ENCODE data around the gene MSH3.
A peak's percentile ranks its signal among the peaks of the same experiment; 100 is the strongest.
"Not testable (repeated sequence)": the region's sequence is repeated elsewhere in the genome, so short reads cannot be mapped to it uniquely, and the experiment has no call there.

Gene MSH3

DNA sequence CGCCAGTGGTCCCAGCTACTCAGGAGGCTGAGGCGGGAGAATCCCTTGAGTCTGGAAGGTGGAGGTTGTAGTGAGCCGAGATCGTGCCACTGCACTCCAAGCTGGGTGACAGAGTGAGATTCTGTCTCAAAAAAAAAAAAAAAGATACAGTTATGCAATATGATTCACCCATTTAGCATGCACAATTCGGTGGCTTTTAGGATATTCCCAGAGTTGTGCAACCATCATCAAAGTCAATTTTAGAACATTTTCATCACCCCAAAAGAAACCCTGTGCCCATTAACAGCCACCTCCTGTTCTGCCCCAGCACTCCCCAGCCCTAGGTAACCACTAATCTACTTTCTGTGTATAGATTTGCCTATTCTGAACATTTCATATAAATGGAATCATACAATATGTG, 4.7 kb downstream of the MSH3 start:
- DNase-seq = peak; percentile 44

DNA sequence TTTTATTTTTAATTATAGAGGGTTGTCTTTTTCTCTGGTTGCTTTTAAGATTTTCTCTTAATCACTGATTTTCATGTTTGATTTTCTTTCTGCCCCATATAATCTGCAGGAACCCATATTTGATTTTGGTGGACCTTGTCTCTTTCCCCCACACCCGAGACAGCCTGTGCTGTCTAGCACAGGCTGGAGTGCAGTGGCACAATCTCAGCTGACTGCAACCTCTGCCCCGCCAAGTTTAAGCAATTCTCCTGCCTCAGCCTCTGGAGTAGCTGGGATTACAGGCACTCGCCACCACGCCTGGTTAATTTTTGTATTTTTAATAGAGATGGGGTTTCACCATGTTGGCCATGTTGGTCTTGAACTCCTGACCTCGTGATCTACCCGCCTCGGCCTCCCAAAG, 6.2 kb downstream of the MSH3 start:
- DNase-seq = not testable (repeated sequence)

DNA sequence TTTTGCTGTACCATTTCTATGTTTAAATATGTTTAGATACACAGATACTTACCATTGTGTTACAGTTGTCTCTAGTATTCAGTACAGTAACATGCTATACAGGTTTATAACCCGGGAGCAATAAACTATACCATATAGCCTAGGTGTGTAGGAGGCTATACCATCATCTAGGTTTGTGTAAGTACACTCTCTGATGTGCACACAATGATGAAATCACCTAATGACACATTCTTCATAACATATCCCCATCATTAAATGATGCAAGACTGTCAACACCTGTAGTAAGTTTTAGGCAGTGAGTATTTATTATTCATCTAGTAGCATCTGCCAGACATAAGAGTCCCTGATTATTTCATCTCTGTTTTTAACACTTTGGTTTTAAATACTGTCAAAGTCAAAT, 7.7 kb downstream of the MSH3 start:
- DNase-seq = no peak

DNA sequence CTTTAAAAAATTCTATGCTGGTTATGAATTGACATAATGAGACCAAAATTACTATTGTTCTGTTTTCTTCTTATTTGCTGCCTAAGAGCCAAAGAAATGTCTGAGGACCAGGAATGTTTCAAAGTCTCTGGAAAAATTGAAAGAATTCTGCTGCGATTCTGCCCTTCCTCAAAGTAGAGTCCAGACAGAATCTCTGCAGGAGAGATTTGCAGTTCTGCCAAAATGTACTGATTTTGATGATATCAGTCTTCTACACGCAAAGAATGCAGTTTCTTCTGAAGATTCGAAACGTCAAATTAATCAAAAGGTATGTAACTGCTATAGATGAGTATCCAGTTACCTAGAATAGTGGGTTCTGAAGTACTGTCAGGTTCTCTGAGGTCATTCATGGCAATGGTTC, 10.6 kb downstream of the MSH3 start:
- DNase-seq = no peak

DNA sequence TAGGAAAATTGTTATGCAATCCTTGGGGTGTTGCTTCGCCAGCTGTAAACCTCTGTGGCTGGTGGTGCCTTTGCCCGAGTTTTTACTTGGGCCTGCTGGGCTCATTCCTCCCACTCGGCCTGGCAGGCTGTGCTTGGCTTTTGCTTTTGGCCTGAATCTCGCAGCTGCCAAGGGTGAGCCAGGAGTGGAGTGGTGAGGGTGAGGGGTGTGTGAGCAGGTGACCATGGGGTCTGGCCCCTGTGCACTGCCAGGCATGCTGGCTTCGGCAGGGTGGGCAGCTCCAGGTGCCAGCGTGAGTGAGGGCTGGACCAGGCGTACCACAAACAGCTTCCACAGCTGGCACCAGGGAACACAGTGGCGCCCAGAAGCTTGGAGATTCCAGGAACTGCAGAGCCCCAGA, 12.9 kb downstream of the MSH3 start:
- no peak for DNase-seq

DNA sequence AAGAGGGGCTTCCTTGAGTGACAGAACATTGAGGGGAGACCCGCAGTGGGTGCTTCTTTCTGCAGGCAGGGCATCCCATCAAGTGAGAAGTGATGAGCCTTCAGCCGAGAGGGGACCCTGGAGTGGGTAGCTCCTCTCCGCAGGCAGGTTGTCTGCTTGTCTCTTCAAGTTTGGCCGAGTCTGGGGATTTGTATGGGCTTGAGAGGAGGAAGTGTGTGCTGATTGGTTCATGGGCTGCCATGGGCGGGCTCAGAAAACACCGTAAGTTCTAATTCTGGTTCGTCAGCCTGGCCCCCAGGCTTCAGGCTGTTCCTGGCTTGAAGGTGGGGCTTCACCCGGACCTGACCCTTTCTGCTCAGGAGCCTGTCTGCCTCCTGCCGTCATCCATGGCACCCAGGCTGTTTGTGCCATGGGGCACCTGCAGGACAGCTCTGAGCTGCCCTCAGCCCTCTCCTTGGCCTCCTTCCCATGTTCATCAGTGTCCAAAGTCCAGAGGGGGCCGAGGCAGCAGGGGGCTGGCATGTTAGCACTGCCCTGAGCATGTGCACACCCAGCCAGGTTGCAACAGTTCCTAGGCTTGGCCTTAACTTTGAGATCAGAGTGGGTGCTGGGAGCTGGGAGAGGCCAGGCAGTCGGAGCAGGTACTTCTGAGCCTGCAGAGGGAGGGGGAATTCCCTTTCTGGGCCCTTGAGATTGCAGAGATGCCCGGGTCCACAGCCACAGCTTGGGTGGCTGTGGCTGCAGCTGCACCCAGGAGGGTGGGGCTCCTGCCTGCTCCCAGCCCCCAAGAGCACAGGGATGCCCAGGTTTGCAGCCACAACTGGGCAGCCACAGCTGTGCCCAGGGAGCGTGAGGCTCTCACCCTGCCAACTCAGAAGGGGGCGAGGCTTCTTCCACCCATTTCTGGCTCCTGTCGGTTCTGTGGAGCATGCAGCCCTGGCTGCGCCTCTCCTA, 13.8 kb downstream of the MSH3 start:
- DNase-seq = no peak

DNA sequence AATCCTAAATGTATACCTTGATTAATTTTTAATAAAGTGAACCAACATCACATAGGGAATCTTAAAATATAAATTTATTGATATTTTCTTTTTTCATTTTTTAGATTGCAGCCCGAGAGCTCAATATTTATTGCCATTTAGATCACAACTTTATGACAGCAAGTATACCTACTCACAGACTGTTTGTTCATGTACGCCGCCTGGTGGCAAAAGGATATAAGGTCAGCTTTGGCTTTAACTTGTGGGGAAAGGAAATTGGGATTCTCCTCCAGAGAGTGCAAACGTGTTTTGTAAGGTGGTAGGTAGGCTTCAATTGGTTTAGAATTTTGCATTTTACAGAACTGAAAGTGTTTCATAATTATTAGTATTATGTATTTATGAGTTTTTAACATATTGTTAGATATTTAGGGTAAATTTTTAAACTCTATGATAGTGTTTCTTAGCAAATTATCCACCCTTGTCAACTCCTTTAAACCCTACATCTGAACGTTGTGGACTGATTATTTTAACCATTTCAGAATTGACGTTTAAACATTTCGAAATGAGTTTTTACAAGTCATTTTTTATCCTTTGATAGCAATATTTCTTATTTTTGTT, 17.8 kb downstream of the MSH3 start:
- DNase-seq = peak; percentile 83

DNA sequence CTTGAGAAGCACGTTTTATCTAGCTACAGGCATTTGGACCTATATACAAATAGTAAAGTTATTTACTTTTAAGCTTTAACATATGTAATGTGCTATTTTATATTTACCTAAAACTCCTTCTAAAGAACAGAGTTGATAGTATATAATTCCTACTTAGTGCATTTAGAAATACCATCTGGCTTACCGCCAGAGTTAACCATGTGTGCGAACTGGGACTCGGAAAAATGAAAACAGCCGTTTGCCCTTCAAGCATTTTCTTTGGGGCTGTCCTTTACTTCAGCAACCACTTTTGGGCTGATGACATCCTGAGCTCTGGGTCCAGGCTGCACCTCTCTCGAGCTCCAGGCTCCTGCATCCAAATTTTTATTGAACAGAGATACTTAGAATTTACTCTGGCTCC, 22.3 kb downstream of the MSH3 start:
- DNase-seq = no peak

DNA sequence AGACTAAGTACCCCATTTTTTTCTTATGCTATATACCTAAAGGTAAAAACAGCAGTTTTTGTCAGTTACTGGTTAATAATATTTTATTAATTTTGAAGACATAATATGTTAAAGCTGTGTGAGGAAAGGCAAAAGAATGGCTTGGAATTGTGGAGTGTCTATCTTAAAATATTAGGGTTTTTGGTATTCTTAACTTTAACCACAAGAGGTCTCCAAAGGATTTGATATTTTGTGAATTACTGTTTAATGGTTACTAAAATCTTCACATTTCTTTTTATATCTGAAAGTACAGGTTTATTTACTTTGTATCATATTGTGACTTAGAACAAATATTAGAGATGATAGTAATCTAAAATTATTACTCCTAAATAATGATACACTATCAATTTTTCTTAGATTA, 32.3 kb downstream of the MSH3 start:
- peak; percentile 29 for DNase-seq

DNA sequence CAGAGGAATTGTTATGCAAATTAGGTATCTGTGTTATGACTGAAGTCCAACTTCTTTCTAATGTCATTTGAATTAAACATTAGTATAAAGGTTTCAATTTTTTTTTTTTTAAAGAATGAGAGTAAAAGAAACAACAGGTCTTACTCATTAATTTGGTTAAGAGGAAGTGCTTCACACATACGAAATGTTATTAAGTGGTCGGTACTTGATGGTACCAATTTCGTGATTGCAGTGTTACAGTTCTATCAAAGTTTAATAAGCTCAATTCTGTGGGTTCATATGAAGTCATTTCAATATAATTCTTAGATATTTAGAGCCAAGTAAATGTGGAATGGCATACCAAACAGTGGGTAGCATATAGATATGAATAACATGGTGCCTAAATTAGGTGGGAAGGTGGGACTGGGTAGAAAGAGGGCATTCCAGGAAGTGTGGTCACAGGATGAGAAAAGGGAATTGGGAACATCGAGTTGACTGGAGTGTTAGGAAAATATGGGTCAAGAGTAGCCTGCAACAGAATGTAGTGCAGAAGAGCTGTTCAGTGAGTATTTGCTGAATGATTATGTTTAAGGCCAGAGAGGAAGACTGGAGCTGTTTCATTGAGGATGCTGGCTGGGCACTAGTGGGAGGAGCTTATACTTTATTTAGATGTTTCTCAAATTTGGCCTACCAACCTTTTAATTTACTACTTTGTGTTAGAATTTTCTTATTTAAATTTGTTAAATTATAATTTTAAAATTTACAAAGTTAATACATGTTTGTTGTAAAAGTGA, 34.4 kb downstream of the MSH3 start:
- DNase-seq = no peak

DNA sequence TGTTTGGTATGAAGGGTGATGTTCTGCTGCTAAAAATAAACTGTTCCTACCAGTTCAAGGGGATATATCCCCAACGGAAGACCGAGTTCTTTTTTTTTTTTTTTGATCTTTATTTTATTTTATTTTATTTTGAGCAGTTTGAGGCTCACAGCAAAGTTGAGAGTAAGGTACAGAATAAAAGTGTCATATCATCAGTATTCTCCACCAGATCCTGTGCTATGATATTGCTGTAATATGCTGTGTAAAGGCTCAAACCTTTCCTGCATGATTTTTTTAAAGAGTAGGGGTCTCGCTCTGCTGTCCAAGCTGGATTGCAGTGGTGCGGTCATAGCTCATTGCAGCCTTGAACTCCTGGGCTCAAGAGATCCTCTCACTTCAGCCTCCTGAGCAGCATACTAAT, 35.2 kb downstream of the MSH3 start:
- DNase-seq = no peak

DNA sequence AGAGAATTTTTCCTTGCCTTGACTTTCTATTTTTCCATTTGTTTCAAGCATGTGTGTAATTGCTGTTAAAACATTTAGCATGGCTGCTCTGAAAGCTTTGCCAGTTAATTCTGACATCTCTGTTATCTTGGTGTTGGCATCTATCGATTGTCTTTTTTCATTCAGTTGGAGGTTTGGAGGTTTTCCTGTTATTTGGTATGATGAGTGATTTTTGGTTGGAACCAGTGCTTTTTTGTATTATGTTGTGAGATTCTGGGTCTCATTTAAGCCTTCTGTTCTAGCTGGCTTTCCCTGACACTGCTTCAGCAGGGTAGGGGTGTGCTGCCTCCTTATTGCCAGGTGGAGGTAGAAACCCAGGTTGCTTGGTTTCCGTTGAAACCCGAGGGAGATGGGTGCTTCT, 41.2 kb downstream of the MSH3 start:
- DNase-seq = no peak

DNA sequence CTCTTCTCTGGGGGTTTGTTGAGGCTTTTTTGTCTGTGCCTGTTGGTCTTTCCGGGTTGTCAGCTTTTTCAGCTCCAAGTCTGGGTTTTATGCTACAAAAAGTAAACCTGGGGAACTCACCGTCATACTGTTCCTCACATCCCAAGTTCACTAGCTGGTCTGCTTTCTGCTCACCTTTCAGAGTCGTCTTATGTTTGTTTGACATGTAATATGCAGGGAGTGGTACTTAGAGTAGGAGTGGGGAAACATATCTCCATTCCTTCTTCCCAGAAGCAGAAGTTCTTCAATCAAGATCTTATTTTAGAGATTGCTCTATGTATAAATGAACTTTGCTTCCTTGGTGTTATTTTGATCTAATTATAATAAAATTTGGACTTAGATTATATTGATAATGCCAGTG, 42.0 kb downstream of the MSH3 start:
- DNase-seq = no peak

DNA sequence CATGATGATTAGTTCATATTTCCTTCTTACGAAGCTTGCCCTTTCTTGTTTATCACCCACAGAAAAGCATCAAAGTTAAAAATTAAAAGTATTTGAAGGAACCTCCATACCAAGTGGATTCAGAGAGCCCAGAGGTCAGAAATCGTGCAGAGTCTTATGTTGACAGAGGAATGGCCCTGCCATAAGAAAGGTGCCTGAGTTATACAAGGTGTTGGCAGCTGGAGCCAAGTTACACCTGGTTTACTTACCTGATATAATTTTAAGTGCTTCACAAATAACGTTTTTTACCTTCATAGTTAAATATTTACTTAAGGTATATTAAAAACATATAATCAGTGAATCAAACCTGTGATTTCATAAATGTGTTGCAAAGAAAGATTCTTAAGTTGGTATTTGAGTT, 42.6 kb downstream of the MSH3 start:
- DNase-seq = no peak

DNA sequence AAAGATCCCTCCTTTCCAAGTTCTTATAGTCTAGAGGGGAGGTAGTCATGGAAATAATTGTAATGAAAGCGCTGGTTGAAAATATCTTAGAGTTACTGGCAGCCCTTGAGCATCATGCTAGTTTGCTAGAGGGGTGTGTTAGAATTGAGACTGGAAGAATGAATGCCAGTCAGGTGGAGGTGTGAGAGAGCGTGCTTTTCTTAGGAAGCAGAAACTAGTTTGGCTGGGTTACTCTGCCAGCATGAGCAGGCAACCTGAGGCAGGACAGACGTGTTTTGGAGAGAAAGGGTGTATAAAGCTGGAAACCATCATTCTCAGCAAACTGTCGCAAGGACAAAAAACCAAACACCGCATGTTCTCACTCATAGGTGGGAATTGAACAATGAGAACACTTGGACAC, 43.9 kb downstream of the MSH3 start:
- DNase-seq = no peak

DNA sequence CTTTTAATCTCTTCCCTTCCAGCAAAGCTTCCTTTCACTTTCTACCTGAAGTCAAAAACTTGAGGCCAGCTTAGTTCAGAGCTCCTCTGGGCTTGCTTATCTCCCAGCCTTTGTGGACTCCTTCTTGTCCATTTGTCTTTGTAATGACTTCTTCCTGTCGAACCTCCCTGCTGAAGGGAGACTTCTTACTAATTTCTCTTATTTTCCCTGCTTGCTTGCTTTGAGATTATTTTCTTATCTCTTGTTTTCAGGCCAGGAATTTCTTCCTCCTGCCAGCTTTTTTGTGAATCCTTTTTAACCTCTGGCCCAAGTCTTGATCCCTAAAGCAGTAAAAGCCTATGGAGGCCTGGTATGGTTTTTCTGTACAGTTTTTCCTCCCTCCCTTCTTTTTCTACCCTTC, 47.1 kb downstream of the MSH3 start:
- no peak for DNase-seq

DNA sequence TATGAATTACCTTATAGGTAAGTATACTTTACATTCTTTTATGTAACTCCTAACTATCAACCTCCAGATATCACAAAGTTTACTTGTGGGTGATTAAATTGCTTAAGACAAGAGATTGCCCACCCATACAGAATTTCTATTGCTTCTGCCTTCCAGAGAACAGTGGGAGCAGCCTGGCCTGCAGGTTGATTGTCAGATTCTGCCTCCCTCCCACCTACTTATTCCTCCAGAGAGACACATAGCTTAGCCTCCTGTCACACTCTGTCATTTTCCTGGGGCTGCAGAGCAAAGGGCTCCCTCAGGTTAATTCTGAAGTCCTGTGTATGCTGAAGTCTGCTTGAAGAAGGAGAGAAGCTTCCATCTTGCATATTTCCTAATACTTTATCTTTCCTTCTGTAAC, 48.8 kb downstream of the MSH3 start:
- no peak for DNase-seq

DNA sequence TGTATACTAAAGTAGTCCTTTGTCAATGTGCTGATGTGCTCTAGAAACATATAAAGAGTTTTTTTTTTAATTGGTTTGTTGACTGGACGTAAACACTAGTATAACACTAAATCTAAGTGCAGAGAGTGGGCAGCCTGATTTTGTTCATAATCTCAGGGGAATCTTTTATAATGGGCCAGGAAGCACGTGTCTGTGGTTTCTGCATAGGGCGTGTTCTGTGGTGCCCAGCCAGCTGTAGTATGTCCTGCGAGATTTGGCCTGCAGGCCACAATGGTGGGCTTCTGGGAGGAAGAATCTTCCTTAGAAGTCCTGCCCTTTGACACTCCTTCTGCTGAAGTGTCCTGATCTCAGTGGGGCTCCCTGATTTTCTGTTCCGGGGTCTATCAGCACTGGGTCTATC, 49.3 kb downstream of the MSH3 start:
- DNase-seq = no peak

DNA sequence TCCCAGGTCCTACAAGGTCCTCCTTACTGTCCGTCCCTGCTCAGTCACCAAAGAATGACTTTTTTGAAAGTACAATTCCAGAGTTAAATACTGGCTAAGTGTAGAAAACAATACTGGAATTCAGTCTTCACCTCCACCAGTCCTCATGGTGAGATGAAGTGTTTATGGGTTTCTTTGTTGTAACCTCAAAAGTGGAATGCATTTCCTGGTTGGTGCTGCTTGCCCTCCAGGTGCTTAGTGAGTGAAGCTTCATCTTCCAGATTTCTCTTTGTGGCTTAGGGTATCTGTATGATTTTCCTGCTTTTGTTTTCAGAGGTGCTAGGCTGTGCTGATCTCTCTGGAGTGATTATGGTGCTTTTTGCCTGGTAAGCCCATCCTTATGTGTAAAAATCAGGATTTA, 49.8 kb downstream of the MSH3 start:
- DNase-seq = no peak

DNA sequence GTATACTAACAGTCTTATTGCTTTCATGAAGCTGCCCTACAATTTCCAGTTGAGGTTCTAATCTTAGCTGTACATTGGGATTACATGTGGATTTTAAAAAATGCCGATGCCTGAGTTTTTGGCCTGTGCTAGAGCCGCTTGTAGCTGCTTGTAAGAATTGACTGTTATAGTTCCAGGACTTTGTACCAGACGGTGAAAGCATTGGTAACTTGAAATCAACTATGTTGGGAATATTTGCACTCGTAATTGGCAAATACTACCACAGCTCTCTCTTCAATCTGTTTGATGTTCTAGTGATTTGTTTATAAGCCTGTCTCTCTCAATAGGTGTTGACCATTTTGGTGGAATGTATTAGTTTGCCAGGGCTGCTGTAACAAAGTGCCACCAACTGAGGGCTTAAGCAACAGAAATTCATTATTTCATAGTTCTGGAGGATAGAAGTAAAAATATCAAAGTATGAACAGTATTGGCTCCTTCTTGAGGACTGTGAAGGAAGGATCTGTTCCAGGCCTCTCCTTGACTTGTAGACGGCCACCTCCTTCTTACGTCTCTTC, 50.8 kb downstream of the MSH3 start:
- DNase-seq = no peak

DNA sequence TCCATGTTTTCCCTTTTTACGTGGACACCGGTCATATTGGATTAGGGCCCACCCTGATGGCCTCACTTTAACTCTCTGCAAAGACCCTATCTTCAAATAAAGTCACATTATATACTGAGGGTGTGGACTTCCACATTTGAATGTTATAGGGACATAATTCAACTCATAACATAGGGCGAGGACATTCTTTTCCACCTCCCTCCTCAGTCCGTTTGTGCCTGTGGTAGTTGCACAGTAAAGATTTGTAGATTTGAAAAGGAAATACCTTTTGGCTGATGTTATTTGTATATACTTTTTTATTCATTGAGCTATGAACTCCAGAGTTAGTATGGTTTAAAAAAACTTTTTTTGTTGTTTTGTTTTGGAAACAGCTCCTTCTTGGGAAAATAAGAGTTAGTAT, 51.3 kb downstream of the MSH3 start:
- no peak for DNase-seq

DNA sequence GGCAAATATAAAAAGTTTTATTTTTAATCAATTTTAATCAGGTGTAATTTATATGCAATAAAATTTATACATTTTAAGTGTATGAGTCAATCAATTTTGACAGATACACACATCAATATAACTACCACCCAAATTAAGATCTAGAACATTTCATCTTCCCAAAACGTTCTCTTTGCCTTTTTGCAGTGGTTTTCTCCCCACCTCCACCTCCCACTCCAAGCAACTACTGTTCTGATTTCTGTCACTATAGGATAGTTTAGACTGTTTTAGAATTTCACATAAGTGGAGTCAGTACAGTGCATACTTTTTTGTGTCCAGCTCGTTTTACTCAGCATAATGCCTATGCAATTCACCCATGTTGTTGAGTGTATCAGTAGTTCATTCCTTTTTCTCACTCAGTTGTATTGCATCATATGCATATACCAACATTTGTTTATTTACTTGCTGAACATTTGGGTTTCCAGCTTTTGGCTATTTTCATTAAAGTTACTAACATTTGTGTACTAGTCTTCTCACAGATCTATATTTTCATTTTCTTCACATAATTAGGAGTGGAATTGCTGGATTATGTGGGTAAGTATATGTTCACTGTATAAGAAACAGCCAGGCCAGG, 52.5 kb downstream of the MSH3 start:
- DNase-seq = no peak

DNA sequence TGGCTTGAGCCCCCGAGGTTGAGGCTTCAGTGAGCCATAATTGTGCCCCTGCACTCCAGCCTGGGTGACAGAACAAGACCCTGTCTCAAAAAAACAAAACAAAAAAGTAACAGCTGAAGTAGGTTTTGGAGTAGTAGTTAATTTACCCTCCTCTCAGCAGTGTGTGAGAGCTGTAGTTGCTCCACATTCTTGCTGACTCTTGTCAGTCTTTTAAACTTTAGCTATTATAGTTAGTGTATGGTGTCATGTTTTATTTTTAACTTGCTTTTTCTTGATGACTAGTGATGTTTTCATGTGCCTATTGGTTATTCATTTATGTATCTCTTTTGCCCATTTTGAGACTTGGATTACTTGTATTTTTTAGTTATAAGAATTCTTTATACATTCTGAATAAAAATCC, 53.2 kb downstream of the MSH3 start:
- no peak for DNase-seq
